Myocyte (in vitro differentiated cells): ENCODE results near the gene FDX2. TPM values are rescaled to one million over a fixed set of nuclear protein-coding genes. Genes with fewer than 3 reads are reported as not detected.

Experiments
- total RNA-seq: library from RNA; depleted of rRNA; stranded (reverse); fragments of >200 nt; gene quantifications from 2 replicates; pipeline ENCODE4 v1.2.3, GENCODE V29; 2014

FDX2 gene
- total RNA-seq, 1 donor from 2014 or later = 39.4 TPM

Other genes with a start within 250 kb of the FDX2 start
- gene SHFL, start 229.7 kb downstream of the FDX2 start, total RNA-seq = 21.8 and 25.0 TPM in 2 replicates
- gene ANGPTL6, start 213.3 kb downstream of the FDX2 start, total RNA-seq = 0.11 TPM in 1 of 2 replicates, not detected in the other
- 24.8 and 28.3 TPM in 2 replicates for gene PPAN, start 209.7 kb downstream of the FDX2 start, total RNA-seq
- 3.1 and 4.0 TPM in 2 replicates for gene P2RY11, start 204.3 kb downstream of the FDX2 start, total RNA-seq
- gene EIF3G, start 196.1 kb downstream of the FDX2 start, total RNA-seq = 226 and 251 TPM in 2 replicates
- 53.8 and 70.1 TPM in 2 replicates for gene DNMT1, start 121.1 kb downstream of the FDX2 start, total RNA-seq
- gene S1PR2, start 84.7 kb downstream of the FDX2 start, total RNA-seq = 1.8 and 3.5 TPM in 2 replicates
- gene MRPL4, start 63.8 kb downstream of the FDX2 start, total RNA-seq = 64.7 and 94.3 TPM in 2 replicates
- 5.1 and 21.3 TPM in 2 replicates for gene ICAM1, start 44.9 kb downstream of the FDX2 start, total RNA-seq
- 1.4 and 3.2 TPM in 2 replicates for gene ICAM4, start 29.1 kb downstream of the FDX2 start, total RNA-seq
- gene ICAM5, start 26.1 kb downstream of the FDX2 start, total RNA-seq = 7.2 and 8.3 TPM in 2 replicates
- gene ZGLP1, start 6.2 kb downstream of the FDX2 start, total RNA-seq = 1.8 and 4.2 TPM in 2 replicates
- gene RAVER1, start 17.5 kb upstream of the FDX2 start, total RNA-seq = 11.9 and 12.5 TPM in 2 replicates
- gene ICAM3, start 23.6 kb upstream of the FDX2 start, total RNA-seq = 4.2 and 5.3 TPM in 2 replicates
- gene TYK2, start 64.6 kb upstream of the FDX2 start, total RNA-seq = 61.6 and 67.2 TPM in 2 replicates
- 200 and 201 TPM in 2 replicates for gene CDC37, start 87.5 kb upstream of the FDX2 start, total RNA-seq
- 1.1 and 1.2 TPM in 2 replicates for gene PDE4A, start 104.5 kb upstream of the FDX2 start, total RNA-seq
- 80.2 and 102 TPM in 2 replicates for gene KEAP1, start 187.3 kb upstream of the FDX2 start, total RNA-seq
- 0.21 and 1.1 TPM in 2 replicates for gene S1PR5, start 201.4 kb upstream of the FDX2 start, total RNA-seq
- 36.8 and 52.8 TPM in 2 replicates for gene ATG4D, start 227.9 kb upstream of the FDX2 start, total RNA-seq
- 13.9 and 22.1 TPM in 2 replicates for gene KRI1, start 250.0 kb upstream of the FDX2 start, total RNA-seq